H9 (cell line): ENCODE data around the gene ORAI3. TPM values are rescaled to one million over a fixed set of nuclear protein-coding genes. Genes with fewer than 3 reads are reported as not detected.

ENCODE experiments used
- DNase-seq: peaks from one replicate; pipeline ENCODE4 v3.0.0-alpha.2; 2017
- H2AFZ ChIP-seq: one replicate; pipeline ENCODE4 v1.6.1; 2013; ENCODE audit warnings: mild to moderate bottlenecking, low read length, control low read depth, moderate library complexity
- H2AK5ac ChIP-seq: 2 replicates; pipeline ENCODE4 v1.6.1; 2013; ENCODE audit warnings: low read length, control low read depth, mixed read lengths; ENCODE audit not compliant: insufficient read length
- H2BK120ac ChIP-seq: one replicate; pipeline ENCODE4 v1.6.1; 2013; ENCODE audit warnings: low read depth, mild to moderate bottlenecking, low read length, control low read depth, inconsistent platforms; ENCODE audit not compliant: poor library complexity, severe bottlenecking
- H2BK12ac ChIP-seq: 2 replicates; pipeline ENCODE4 v1.6.1; 2013; ENCODE audit warnings: low read length, control low read depth, mixed read lengths, low read depth; ENCODE audit not compliant: insufficient read length
- H2BK15ac ChIP-seq: 2 replicates; pipeline ENCODE4 v1.6.1; 2013; ENCODE audit warnings: low read depth, low read length, control low read depth
- H2BK20ac ChIP-seq: one replicate; pipeline ENCODE4 v1.6.1; 2013; ENCODE audit warnings: low read depth, mild to moderate bottlenecking, low read length, control low read depth, inconsistent platforms; ENCODE audit not compliant: poor library complexity, severe bottlenecking
- H2BK5ac ChIP-seq: 2 replicates; pipeline ENCODE4 v1.6.1; 2013; ENCODE audit warnings: low read length, control low read depth, mixed read lengths; ENCODE audit not compliant: insufficient read length
- H3K14ac ChIP-seq: 2 replicates; pipeline ENCODE4 v1.6.1; 2013; ENCODE audit warnings: low read length, control low read depth; ENCODE audit not compliant: insufficient read depth
- H3K18ac ChIP-seq: 2 replicates; pipeline ENCODE4 v1.6.1; 2013; ENCODE audit warnings: low read depth, mild to moderate bottlenecking, mixed read lengths, low read length, control low read depth; ENCODE audit not compliant: insufficient read length
- H3K23ac ChIP-seq: 2 replicates; pipeline ENCODE4 v1.6.1; 2013; ENCODE audit warnings: low read length, control low read depth, mixed read lengths, low read depth; ENCODE audit not compliant: insufficient read length
- H3K23me2 ChIP-seq: 2 replicates; pipeline ENCODE4 v1.6.1; 2013; ENCODE audit warnings: low read depth, mild to moderate bottlenecking, mixed read lengths, low read length, control low read depth; ENCODE audit not compliant: insufficient read length, poor library complexity, severe bottlenecking
- H3K27ac ChIP-seq: 2 replicates; pipeline ENCODE4 v1.5.1; 2013; ENCODE audit warnings: low read length, control low read depth, mixed read lengths, low read depth; ENCODE audit not compliant: insufficient read length
- H3K27me3 ChIP-seq: 2 replicates; pipeline ENCODE4 v1.6.1; 2013; ENCODE audit warnings: low read length, control low read depth, inconsistent platforms; ENCODE audit not compliant: insufficient read depth
- H3K4ac ChIP-seq: 2 replicates; pipeline ENCODE4 v1.6.1; 2013; ENCODE audit warnings: low read depth, mild to moderate bottlenecking, control low read depth, inconsistent platforms, low read length, moderate library complexity
- H3K4me1 ChIP-seq: 2 replicates; pipeline ENCODE4 v1.6.1; 2013; ENCODE audit warnings: low read length, control low read depth, inconsistent platforms; ENCODE audit not compliant: insufficient read depth
- H3K4me2 ChIP-seq: 2 replicates; pipeline ENCODE4 v1.6.1; 2013; ENCODE audit warnings: low read length, control low read depth, mixed read lengths; ENCODE audit not compliant: insufficient read length, insufficient read depth
- H3K56ac ChIP-seq: 2 replicates; pipeline ENCODE4 v1.6.1; 2013; ENCODE audit warnings: low read depth, mild to moderate bottlenecking, mixed read lengths, low read length, control low read depth; ENCODE audit not compliant: insufficient read length
- H3K79me1 ChIP-seq: 2 replicates; pipeline ENCODE4 v1.6.1; 2013; ENCODE audit warnings: low read depth, mild to moderate bottlenecking, moderate library complexity, low read length, control low read depth, inconsistent platforms; ENCODE audit not compliant: insufficient read depth, poor library complexity, severe bottlenecking
- H3K79me2 ChIP-seq: 2 replicates; pipeline ENCODE4 v1.6.1; 2013; ENCODE audit warnings: low read length, control low read depth, inconsistent platforms; ENCODE audit not compliant: insufficient read depth
- H3K9ac ChIP-seq: 2 replicates; pipeline ENCODE4 v1.6.1; 2013; ENCODE audit warnings: low read length, control low read depth, mixed read lengths; ENCODE audit not compliant: insufficient read length; ENCODE audit errors: extremely low read depth
- H3K9me3 ChIP-seq: one replicate; pipeline ENCODE4 v1.6.1; 2013; ENCODE audit warnings: low read depth, low read length, inconsistent platforms; ENCODE audit not compliant: control insufficient read depth
- H3T11ph ChIP-seq: one replicate; pipeline ENCODE4 v1.6.1; 2013; ENCODE audit warnings: mild to moderate bottlenecking, low read length, control low read depth, inconsistent platforms
- H4K20me1 ChIP-seq: one replicate; pipeline ENCODE4 v1.6.1; 2013; ENCODE audit not compliant: control insufficient read depth, insufficient read length, insufficient read depth
- H4K5ac ChIP-seq: 2 replicates; pipeline ENCODE4 v1.6.1; 2013; ENCODE audit warnings: low read depth, mild to moderate bottlenecking, mixed read lengths, low read length, control low read depth; ENCODE audit not compliant: insufficient read length
- H4K8ac ChIP-seq: replicated peaks from 2 replicates; pipeline ENCODE4 v1.6.1; 2013; ENCODE audit warnings: low read length, control low read depth, mixed read lengths, low read depth; ENCODE audit not compliant: insufficient read length
- H4K91ac ChIP-seq: 2 replicates; pipeline ENCODE4 v1.6.1; 2013; ENCODE audit warnings: low read depth, mild to moderate bottlenecking, moderate library complexity, mixed read lengths, low read length, control low read depth; ENCODE audit not compliant: insufficient read length
- H3K27ac Mint-ChIP-seq, 3 experiments: 2 replicates in 2 of 3; 3 replicates in 1 of 3; pipeline ENCODE4 v1.8.0; 2020 to 2021; ENCODE audit warnings: mixed read lengths in 3 of 3, mild to moderate bottlenecking in 1 of 3, moderate library complexity in 1 of 3
- H3K27me3 Mint-ChIP-seq: 2 replicates; pipeline ENCODE4 v1.8.0; 2021; ENCODE audit warnings: low read depth, mild to moderate bottlenecking, moderate library complexity, mixed read lengths
- H3K36me3 Mint-ChIP-seq, 3 experiments: 2 replicates in 2 of 3; 3 replicates in 1 of 3; pipeline ENCODE4 v1.8.0; 2020 to 2021; ENCODE audit warnings: low read depth in 3 of 3, mixed read lengths in 3 of 3; ENCODE audit not compliant: insufficient read depth in 1 of 3
- H3K4me1 Mint-ChIP-seq, 2 experiments: 2 replicates each; pipeline ENCODE4 v1.8.0; 2020; ENCODE audit warnings: mixed read lengths in 2 of 2
- H3K4me3 Mint-ChIP-seq, 2 experiments: 2 replicates in 1 of 2; 3 replicates in 1 of 2; pipeline ENCODE4 v1.8.0; 2020 to 2021; ENCODE audit warnings: mild to moderate bottlenecking in 2 of 2, mixed read lengths in 2 of 2, moderate library complexity in 1 of 2
- H3K9me3 Mint-ChIP-seq, 2 experiments: 2 replicates in 1 of 2; 3 replicates in 1 of 2; pipeline ENCODE4 v1.8.0; 2020; ENCODE audit warnings: mild to moderate bottlenecking in 2 of 2, mixed read lengths in 2 of 2, moderate library complexity in 1 of 2
- WGBS: extraction: QIAGEN DNeasy Blood & Tissue Kit; methylation state at CpG from one replicate; pipeline ENCODE4 v1.1.7; 2013; ENCODE audit warnings: missing lambda C conversion rate, low lambda C conversion rate, mixed read lengths; ENCODE audit not compliant: insufficient read length; ENCODE audit errors: extremely low coverage; 5-methylcytosine and 5-hydroxymethylcytosine counted together
- total RNA-seq: library from RNA; stranded (reverse); gene quantifications from 2 replicates; pipeline ENCODE4 v1.2.1, GENCODE V29; 2021
- TF ChIP-seq, protein P1 (sequence below): fragments of 200-600 bp; sonication (generic); conservative IDR thresholded peaks from 3 replicates; pipeline ENCODE4 v1.8.0; 2021; ENCODE audit warnings: antibody characterized with exemption, mild to moderate bottlenecking

Gene ORAI3
- total RNA-seq, 1 experiment from 2014 or later: 6.9 TPM

DNA sequence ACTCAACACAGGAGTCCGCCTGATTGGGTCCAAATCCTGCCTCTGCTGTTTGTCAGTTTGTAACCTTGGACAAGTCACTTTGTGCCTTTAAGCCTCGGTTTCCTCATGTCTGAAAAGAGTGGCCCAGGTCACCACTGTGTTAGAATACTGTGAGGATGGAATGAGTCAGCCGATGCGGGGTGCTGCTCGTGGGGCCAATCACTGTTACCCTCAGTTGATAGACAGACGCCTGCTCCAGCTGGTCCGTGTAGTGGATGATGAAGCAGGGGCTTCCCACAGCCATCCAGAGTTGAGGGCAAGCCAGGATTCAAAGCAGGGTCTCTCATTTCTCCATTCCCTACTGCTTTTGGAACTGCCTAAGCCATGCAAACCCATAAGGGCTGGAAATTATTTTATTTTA lies 19.7 kb upstream of the ORAI3 start:
- no peak overlapping the region for H4K8ac ChIP-seq
- H3K27me3 Mint-ChIP-seq: no peaks in the 10 kb centered on the region
- DNase-seq: no peak

More for the DNA sequence above, 19.7 kb upstream of the ORAI3 start:
- Histone ChIP-seq H3K27ac (no peak overlapping the region), H3K23ac (no peak overlapping the region), H3K79me1 (no peaks in the 10 kb centered on the region), H3K4me1 (no peaks in the 10 kb centered on the region), H4K20me1 (no peaks in the 10 kb centered on the region), H3K4ac (no peak overlapping the region), H3K79me2 (no peaks in the 10 kb centered on the region), H3K4me2 (no peak overlapping the region), H3K23me2 (peaks cover 8% of the 10 kb centered on the region), H3K9ac (no peak overlapping the region), H3K14ac (no peak overlapping the region), H4K91ac (no peak overlapping the region), H2AK5ac (no peak overlapping the region), H3K18ac (no peak overlapping the region), H2BK12ac (no peak overlapping the region), H2BK5ac (no peak overlapping the region), H3K27me3 (no peaks in the 10 kb centered on the region), H4K5ac (no peak overlapping the region), H3K9me3 (no peaks in the 10 kb centered on the region), H3K56ac (no peak overlapping the region), H2BK15ac (no peak overlapping the region), H3T11ph (no peak overlapping the region), H2BK120ac (no peak overlapping the region), H2AFZ (no peak overlapping the region), H2BK20ac (no peak overlapping the region)
- no CpG with 5 or more reads among the region's 7 CpGs for WGBS
- Mint-ChIP-seq H3K36me3 (peaks cover 33 to 44% (median 43%) of the 10 kb centered on the region in 3 experiments), H3K4me3 (no peak overlapping the region), H3K9me3 (no peaks in the 10 kb centered on the region), H3K4me1 (peaks cover 10 to 24% of the 10 kb centered on the region in 2 experiments), H3K27ac (no peak overlapping the region)
- TF ChIP-seq, protein P1, sequence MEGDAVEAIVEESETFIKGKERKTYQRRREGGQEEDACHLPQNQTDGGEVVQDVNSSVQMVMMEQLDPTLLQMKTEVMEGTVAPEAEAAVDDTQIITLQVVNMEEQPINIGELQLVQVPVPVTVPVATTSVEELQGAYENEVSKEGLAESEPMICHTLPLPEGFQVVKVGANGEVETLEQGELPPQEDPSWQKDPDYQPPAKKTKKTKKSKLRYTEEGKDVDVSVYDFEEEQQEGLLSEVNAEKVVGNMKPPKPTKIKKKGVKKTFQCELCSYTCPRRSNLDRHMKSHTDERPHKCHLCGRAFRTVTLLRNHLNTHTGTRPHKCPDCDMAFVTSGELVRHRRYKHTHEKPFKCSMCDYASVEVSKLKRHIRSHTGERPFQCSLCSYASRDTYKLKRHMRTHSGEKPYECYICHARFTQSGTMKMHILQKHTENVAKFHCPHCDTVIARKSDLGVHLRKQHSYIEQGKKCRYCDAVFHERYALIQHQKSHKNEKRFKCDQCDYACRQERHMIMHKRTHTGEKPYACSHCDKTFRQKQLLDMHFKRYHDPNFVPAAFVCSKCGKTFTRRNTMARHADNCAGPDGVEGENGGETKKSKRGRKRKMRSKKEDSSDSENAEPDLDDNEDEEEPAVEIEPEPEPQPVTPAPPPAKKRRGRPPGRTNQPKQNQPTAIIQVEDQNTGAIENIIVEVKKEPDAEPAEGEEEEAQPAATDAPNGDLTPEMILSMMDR: no peak
